Esophagus muscularis mucosa (tissue), 4 donors: ENCODE measurements around the gene TSHB. TPM values are rescaled to one million over a fixed set of nuclear protein-coding genes. Genes with fewer than 3 reads are reported as not detected.
"Not testable (repeated sequence)": the region's sequence is repeated elsewhere in the genome, so short reads cannot be mapped to it uniquely, and the experiment has no call there.

Experiments
- DNase-seq: peaks from one replicate; pipeline ENCODE4 v3.0.0-alpha.2; 2017; ENCODE audit errors: extremely low spot score
- H3K27ac ChIP-seq, 4 donors: fragments of 200-600 bp; sonication (generic); replicated peaks in 1 of 4; 1 replicate in 3 of 4; 2 replicates in 1 of 4; pipeline ENCODE4 v1.5.1; 2016 to 2019; ENCODE audit warnings: mild to moderate bottlenecking in 1 of 4
- H3K27me3 ChIP-seq, 4 donors: fragments of 200-600 bp; sonication (generic); one replicate each; pipeline versions ENCODE4 v1.5.1 to v1.6.0; 2016 to 2019
- H3K36me3 ChIP-seq, 4 donors: fragments of 200-600 bp; sonication (generic); one replicate each; pipeline ENCODE4 v1.5.1; 2016 to 2019
- H3K4me1 ChIP-seq, 4 donors: fragments of 200-600 bp; sonication (generic); one replicate each; pipeline ENCODE4 v1.5.1; 2016 to 2019
- H3K4me3 ChIP-seq, 4 donors: fragments of 200-600 bp; sonication (generic); 1 replicate in 2 of 4; 2 replicates in 2 of 4; pipeline ENCODE4 v1.5.1; 2016 to 2019; ENCODE audit warnings: mild to moderate bottlenecking in 4 of 4, moderate library complexity in 1 of 4
- H3K9me3 ChIP-seq, 4 donors: fragments of 200-600 bp; sonication (generic); 1 replicate in 3 of 4; 2 replicates in 1 of 4; pipeline ENCODE4 v1.5.1; 2016 to 2019
- CTCF ChIP-seq, 3 experiments: fragments of 200-600 bp in 2 of 3; fragments of 450-650 bp in 1 of 3; sonication (generic) in 2 of 3; IDR thresholded peaks; one replicate each; pipeline ENCODE4 v1.5.1; 2017 to 2019; ENCODE audit warnings: antibody characterized with exemption in 3 of 3, mild to moderate bottlenecking in 2 of 3, moderate library complexity in 1 of 3
- EP300 ChIP-seq: sonication (generic); formaldehyde crosslinking; IDR thresholded peaks from one replicate; pipeline ENCODE4 v1.6.1; 2017; ENCODE audit warnings: antibody characterized with exemption
- POLR2A ChIP-seq: fragments of 450-650 bp; IDR thresholded peaks from one replicate; pipeline ENCODE4 v1.6.1; 2017; ENCODE audit warnings: antibody characterized with exemption, moderate library complexity, mild to moderate bottlenecking, low read depth
- POLR2AphosphoS5 ChIP-seq, 2 donors: sonication (generic); formaldehyde crosslinking; IDR thresholded peaks; one replicate each; pipeline ENCODE4 v1.6.1; 2017; ENCODE audit warnings: antibody characterized with exemption in 2 of 2
- WGBS: methylation state at CpG from one replicate; pipeline ENCODE4 v1.1.5; 2018; 5-methylcytosine and 5-hydroxymethylcytosine counted together
- intact Hi-C: fragments of 100-400 bp; cut with DNase I; formaldehyde crosslinking; loops from one replicate; pipeline ENCODE4 v1.15.1; 2023
- total RNA-seq, 4 donors: library from RNA; depleted of rRNA; stranded (reverse); fragments of >200 nt; gene quantifications; one replicate each; pipeline versions ENCODE4 v1.1.0 to v1.2.1, GENCODE V29; 2016

Gene TSHB
- total RNA-seq, 4 donors from 2014 or later, result not detected

GRCh38 chr1:114997510-114998289 lies 31.9 kb upstream of the TSHB start:
- Histone ChIP-seq H3K27ac (no peak overlapping the region), H3K4me3 (no peak overlapping the region), H3K36me3 (no peaks in the 10 kb centered on the region), H3K4me1 (no peaks in the 10 kb centered on the region), H3K27me3 (no peaks in the 10 kb centered on the region), H3K9me3 (no peaks in the 10 kb centered on the region)
- DNase-seq, result no peak
- intact Hi-C loops, result no loop called here
- TF ChIP-seq CTCF (IDR thresholded peaks at IDR 0.05) (no peak), EP300 (no peak), POLR2A (no peak), POLR2AphosphoS5 (IDR thresholded peaks at IDR 0.05) (no peak)

GRCh38 chr1:115006191-115006590 lies 23.4 kb upstream of the TSHB start:
- Histone ChIP-seq H3K4me3 (no peak overlapping the region), H3K9me3 (no peaks in the 10 kb centered on the region), H3K27ac (no peak overlapping the region), H3K36me3 (no peaks in the 10 kb centered on the region), H3K27me3 (no peaks in the 10 kb centered on the region), H3K4me1 (no peaks in the 10 kb centered on the region)
- DNase-seq, result no peak
- TF ChIP-seq CTCF (IDR thresholded peaks at IDR 0.05) (no peak), EP300 (no peak), POLR2A (no peak), POLR2AphosphoS5 (IDR thresholded peaks at IDR 0.05) (no peak)
- intact Hi-C loops, result no loop called here
- 77% methylated on average over 2 of the region's 2 CpGs for WGBS

- no peaks in the 10 kb centered on the region for H3K27me3 ChIP-seq
- no peak overlapping the region for H3K4me3 ChIP-seq
- H3K36me3 ChIP-seq, result no peaks in the 10 kb centered on the region
- intact Hi-C loops, result no loop called here
- H3K9me3 ChIP-seq, result no peaks in the 10 kb centered on the region
- 90% methylated on average over 1 of the region's 1 CpG for WGBS
- no peaks in the 10 kb centered on the region for H3K4me1 ChIP-seq
- no peak for DNase-seq
- H3K27ac ChIP-seq, result no peak overlapping the region
- TF ChIP-seq POLR2AphosphoS5 (IDR thresholded peaks at IDR 0.05) (no peak), EP300 (no peak)
These were observed 17.6 kb upstream of the TSHB start for GRCh38 chr1:115012006-115012405.

GRCh38 chr1:115012434-115012833 lies 17.2 kb upstream of the TSHB start:
- Histone ChIP-seq H3K9me3 (no peaks in the 10 kb centered on the region), H3K4me3 (no peak overlapping the region), H3K36me3 (no peaks in the 10 kb centered on the region), H3K4me1 (no peaks in the 10 kb centered on the region), H3K27ac (no peak overlapping the region), H3K27me3 (no peaks in the 10 kb centered on the region)
- DNase-seq, result no peak
- no peak for TF ChIP-seq POLR2AphosphoS5 (IDR thresholded peaks at IDR 0.05)
- TF ChIP-seq CTCF (IDR thresholded peaks at IDR 0.05), result no peak
- TF ChIP-seq EP300, result no peak
- TF ChIP-seq POLR2A, result no peak
- intact Hi-C loops, result no loop called here
- WGBS, result 93% methylated on average over 1 of the region's 1 CpG

GRCh38 chr1:115013792-115014191 lies 15.8 kb upstream of the TSHB start:
- intact Hi-C loops, result no loop called here

GRCh38 chr1:115019549-115019948 lies 10.1 kb upstream of the TSHB start:
- DNase-seq, intact Hi-C loops, H3K27me3 ChIP-seq, H3K4me1 ChIP-seq, H3K9me3 ChIP-seq, H3K36me3 ChIP-seq, H3K27ac ChIP-seq, H3K4me3 ChIP-seq: not testable (repeated sequence)
- WGBS, result 79% methylated on average over 8 of the region's 9 CpGs

More at GRCh38 chr1:115013792-115014191, 15.8 kb upstream of the TSHB start:
- no peaks in the 10 kb centered on the region for H3K9me3 ChIP-seq
- no peaks in the 10 kb centered on the region for H3K27me3 ChIP-seq
- no peaks in the 10 kb centered on the region for H3K36me3 ChIP-seq
- H3K27ac ChIP-seq, result no peak overlapping the region
- no peak overlapping the region for H3K4me3 ChIP-seq
- TF ChIP-seq POLR2AphosphoS5 (IDR thresholded peaks at IDR 0.05), result no peak
- TF ChIP-seq POLR2A, result no peak
- no peak for TF ChIP-seq EP300
- TF ChIP-seq CTCF (IDR thresholded peaks at IDR 0.05), result no peak
- DNase-seq, result no peak
- no peaks in the 10 kb centered on the region for H3K4me1 ChIP-seq
- WGBS, result 82% methylated on average over 2 of the region's 2 CpGs
